PFSK-1 (cell line): ENCODE results near the gene RHOH.

ENCODE experiments used
- FOXP2 ChIP-seq: optimal IDR thresholded peaks from 2 replicates; pipeline ENCODE3; 2011; ENCODE audit warnings: borderline replicate concordance, control low read depth, inconsistent platforms; ENCODE audit not compliant: insufficient read depth; ENCODE audit errors: extremely low read length, extremely low read depth
- POLR2AphosphoS5 ChIP-seq: IDR thresholded peaks from 2 replicates; pipeline ENCODE4 v1.6.1; 2012; ENCODE audit warnings: low read depth, mild to moderate bottlenecking, control low read depth, low read length, moderate library complexity
- SIN3A ChIP-seq: IDR thresholded peaks from 2 replicates; pipeline ENCODE4 v1.6.1; 2012; ENCODE audit warnings: mild to moderate bottlenecking, low read length, moderate library complexity, borderline replicate concordance; ENCODE audit not compliant: insufficient read depth
- TAF1 ChIP-seq: IDR thresholded peaks from 2 replicates; pipeline ENCODE4 v1.6.1; 2012; ENCODE audit warnings: low read length, control low read depth, borderline replicate concordance; ENCODE audit not compliant: insufficient read depth
- TF ChIP-seq, protein P1 (sequence below), 2 experiments: IDR thresholded peaks; 2 replicates each; pipeline versions ENCODE4 v1.6.1 to v1.8.0; 2011 to 2012; ENCODE audit warnings: low read depth in 2 of 2, low read length in 2 of 2, control low read depth in 1 of 2, inconsistent platforms in 1 of 2, mild to moderate bottlenecking in 1 of 2, moderate library complexity in 1 of 2; ENCODE audit not compliant: insufficient read depth in 1 of 2

RHOH gene

DNA sequence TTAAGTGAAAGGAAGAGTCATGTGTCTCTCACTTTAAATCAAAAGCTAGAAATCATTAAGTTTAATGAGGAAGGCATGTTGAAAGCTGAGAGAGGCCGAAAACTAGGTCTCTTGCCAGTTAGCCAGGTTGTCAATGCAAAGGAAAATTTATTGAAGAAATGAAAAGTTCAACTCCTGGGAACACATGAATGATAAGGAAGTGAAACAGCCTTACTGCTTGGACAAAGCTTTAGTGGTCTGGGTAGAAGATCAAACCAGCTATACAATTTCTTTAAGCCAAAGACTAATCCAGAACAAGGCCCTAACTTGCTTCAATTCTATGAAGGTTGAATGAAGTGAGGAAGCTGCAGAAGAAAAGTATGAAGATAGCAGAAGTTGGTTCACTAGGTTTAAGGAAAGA lies 24.9 kb downstream of the RHOH start:
- TF ChIP-seq, protein P1, sequence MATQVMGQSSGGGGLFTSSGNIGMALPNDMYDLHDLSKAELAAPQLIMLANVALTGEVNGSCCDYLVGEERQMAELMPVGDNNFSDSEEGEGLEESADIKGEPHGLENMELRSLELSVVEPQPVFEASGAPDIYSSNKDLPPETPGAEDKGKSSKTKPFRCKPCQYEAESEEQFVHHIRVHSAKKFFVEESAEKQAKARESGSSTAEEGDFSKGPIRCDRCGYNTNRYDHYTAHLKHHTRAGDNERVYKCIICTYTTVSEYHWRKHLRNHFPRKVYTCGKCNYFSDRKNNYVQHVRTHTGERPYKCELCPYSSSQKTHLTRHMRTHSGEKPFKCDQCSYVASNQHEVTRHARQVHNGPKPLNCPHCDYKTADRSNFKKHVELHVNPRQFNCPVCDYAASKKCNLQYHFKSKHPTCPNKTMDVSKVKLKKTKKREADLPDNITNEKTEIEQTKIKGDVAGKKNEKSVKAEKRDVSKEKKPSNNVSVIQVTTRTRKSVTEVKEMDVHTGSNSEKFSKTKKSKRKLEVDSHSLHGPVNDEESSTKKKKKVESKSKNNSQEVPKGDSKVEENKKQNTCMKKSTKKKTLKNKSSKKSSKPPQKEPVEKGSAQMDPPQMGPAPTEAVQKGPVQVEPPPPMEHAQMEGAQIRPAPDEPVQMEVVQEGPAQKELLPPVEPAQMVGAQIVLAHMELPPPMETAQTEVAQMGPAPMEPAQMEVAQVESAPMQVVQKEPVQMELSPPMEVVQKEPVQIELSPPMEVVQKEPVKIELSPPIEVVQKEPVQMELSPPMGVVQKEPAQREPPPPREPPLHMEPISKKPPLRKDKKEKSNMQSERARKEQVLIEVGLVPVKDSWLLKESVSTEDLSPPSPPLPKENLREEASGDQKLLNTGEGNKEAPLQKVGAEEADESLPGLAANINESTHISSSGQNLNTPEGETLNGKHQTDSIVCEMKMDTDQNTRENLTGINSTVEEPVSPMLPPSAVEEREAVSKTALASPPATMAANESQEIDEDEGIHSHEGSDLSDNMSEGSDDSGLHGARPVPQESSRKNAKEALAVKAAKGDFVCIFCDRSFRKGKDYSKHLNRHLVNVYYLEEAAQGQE (IDR thresholded peaks at IDR 0.05; ENCODE audit: insufficient read depth in 1 of 2, low read depth in 2 of 2, low read length in 2 of 2), result no peak
- no peak for TF ChIP-seq TAF1
- TF ChIP-seq POLR2AphosphoS5, result no peak
- TF ChIP-seq SIN3A, result no peak
- TF ChIP-seq FOXP2, result no peak

DNA sequence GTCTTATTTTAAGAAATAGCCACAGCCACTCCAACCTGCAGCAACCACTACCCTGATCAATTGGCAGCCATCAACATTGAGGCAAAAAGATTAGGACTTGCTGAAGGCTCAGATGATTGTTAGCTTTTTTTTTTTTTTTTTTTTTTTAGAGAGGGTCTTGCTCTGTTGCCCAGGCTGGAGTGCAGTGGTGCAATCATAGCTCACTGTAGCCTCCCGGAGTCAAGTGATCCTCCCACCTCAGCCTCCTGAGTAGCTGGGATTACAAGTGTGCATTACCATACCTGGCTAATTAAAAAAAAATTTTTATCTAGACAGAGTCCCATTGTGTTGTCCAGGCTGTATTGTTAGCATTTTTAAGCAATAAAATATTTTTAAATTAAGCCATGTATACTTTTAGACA lies 26.5 kb downstream of the RHOH start:
- TF ChIP-seq TAF1 (no peak), FOXP2 (no peak), SIN3A (no peak), POLR2AphosphoS5 (no peak)
- TF ChIP-seq, protein P1 (IDR thresholded peaks at IDR 0.05; ENCODE audit: insufficient read depth in 1 of 2, low read depth in 2 of 2, low read length in 2 of 2), result no peak

DNA sequence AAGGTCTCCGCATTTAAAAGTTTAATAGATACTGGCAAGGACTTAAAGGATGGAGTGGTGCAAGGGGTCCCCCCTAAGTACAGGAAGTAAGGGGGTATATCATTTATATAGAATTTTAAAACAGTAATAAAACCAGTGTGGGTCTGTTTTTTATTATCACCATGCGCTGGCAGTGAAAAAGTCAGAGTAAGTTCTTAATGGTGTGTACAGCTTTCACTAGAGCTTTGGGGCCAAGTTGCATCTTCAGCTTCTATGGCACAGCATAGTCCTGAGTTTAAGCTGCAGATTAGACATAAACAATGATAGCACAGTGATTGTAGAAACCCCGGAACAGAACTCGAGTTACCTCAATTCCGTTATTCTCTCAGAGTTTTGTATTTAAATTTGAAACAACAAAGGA lies 27.6 kb downstream of the RHOH start:
- no peak for TF ChIP-seq FOXP2
- no peak for TF ChIP-seq POLR2AphosphoS5
- TF ChIP-seq, protein P1 (IDR thresholded peaks at IDR 0.05; ENCODE audit: insufficient read depth in 1 of 2, low read depth in 2 of 2, low read length in 2 of 2), result no peak
- no peak for TF ChIP-seq SIN3A
- TF ChIP-seq TAF1, result no peak

DNA sequence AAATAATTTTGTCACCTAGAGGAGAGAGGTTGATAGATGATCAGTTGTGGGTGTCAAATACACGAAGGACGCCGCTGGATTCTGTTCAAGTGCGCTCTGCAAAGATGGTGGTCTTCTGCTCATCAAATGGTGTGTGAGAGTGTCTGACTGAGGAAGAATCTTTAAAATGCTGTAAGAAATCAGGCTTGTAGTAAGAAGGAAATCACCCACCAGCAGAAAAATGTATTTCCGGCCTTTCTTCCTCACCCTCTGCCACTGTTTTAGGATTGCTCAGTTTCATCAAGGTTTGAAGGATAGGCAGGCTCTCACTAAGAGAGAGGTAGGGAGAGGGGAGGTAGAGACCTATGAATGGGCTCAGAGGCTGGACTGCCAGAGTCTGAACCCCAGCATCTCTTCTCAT lies 28.7 kb downstream of the RHOH start:
- no peak for TF ChIP-seq TAF1
- TF ChIP-seq, protein P1 (IDR thresholded peaks at IDR 0.05; ENCODE audit: insufficient read depth in 1 of 2, low read depth in 2 of 2, low read length in 2 of 2), result no peak
- no peak for TF ChIP-seq SIN3A
- no peak for TF ChIP-seq POLR2AphosphoS5
- no peak for TF ChIP-seq FOXP2

DNA sequence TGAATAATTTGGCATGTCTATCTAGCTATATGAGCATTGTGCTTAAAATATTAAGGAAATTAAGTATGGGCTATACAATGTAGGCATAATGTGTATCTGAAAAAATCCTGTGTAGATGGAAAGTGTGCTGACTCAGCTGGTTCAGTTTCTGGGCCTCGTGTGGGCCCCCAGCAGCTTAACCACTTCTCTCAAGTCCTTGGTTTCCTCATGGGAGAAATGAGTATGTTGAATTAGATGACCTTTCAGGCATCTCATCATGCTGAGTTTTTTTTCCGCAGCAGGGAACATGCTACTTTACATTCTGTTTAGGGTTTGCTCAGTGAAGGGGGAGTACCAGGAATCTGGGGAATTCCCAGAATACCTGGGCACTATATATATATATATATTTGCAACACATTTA lies 30.5 kb downstream of the RHOH start:
- no peak for TF ChIP-seq SIN3A
- TF ChIP-seq TAF1, result no peak
- no peak for TF ChIP-seq FOXP2
- TF ChIP-seq, protein P1 (IDR thresholded peaks at IDR 0.05; ENCODE audit: insufficient read depth in 1 of 2, low read depth in 2 of 2, low read length in 2 of 2), result no peak
- no peak for TF ChIP-seq POLR2AphosphoS5
